ENCODE data around the gene TUBGCP6. TPM values are rescaled to one million over a fixed set of nuclear protein-coding genes. Genes with fewer than 3 reads are reported as not detected.

The TUBGCP6 gene
- polyA plus RNA-seq, 1 donor from 2014 or later, result 74.5 TPM

DNA sequence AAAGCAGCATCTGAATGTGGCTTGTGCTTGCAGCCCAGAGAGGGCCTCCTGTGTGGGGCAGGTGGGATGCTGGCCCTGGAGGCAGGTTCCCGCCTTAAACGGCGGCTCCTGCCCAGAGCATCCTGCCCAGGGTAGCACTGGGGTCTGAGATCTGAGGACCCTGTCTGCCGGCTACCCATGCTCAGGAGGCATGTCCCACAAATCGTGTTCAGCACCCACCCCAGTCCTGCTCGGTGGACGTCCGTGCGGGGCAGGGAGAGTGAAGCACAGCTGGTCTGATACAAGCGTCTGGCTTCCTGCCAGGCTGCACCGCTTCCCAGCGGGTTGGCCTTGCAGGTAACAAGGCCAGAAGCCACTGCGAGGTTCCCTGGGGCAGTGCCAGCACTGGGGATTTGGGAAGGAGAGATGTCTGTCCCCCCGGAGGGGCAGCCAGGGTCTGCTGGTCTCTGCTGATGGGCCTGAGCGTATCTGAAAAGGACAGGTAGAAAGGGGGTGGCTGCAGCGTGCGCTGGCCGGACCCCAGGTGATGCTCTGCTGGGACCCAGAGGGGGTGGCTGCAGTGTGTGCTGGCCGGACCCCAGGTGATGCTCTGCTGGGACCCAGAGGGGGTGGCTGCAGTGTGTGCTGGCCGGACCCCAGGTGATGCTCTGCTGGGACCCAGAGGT, 55.5 kb downstream of the TUBGCP6 start:
- peaks cover 2% of the 10 kb centered on the region for H3K79me2 ChIP-seq (replicated peaks; ENCODE audit: insufficient read depth, low read length)
- H4K20me1 ChIP-seq (ENCODE audit: insufficient read depth), result no peaks in the 10 kb centered on the region
- H3F3A ChIP-seq (ENCODE audit: insufficient read depth, low read length, poor library complexity, severe bottlenecking), result no peaks in the 10 kb centered on the region
- no peak overlapping the region for H3K27ac ChIP-seq (ENCODE audit: low read length)
- H3K36me3 ChIP-seq (ENCODE audit: insufficient read depth, low read length), result no peaks in the 10 kb centered on the region
- H3K4me3 ChIP-seq (ENCODE audit: low read length), result no peak overlapping the region
- no peak overlapping the region for H3K9ac ChIP-seq (ENCODE audit: low read length)
- no peak overlapping the region for H2AFZ ChIP-seq (ENCODE audit: low read depth, low read length)
- no peaks in the 10 kb centered on the region for H3K27me3 ChIP-seq (ENCODE audit: insufficient read depth, low read depth, low read length)
- H3K9me2 ChIP-seq (ENCODE audit: insufficient read depth, low read length), result no peaks in the 10 kb centered on the region
- no peaks in the 10 kb centered on the region for H3K9me3 ChIP-seq (ENCODE audit: low read length)
- TF ChIP-seq REST (IDR thresholded peaks at IDR 0.05; ENCODE audit: borderline replicate concordance), result no peak
- TF ChIP-seq SMC3 (conservative IDR thresholded peaks at IDR 0.05; ENCODE audit: poor library complexity), result no peak
- no peak for TF ChIP-seq RAD21 (conservative IDR thresholded peaks at IDR 0.05)
- no peak for TF ChIP-seq POLR2AphosphoS5 (IDR thresholded peaks at IDR 0.05)
- TF ChIP-seq MXI1 (conservative IDR thresholded peaks at IDR 0.05; ENCODE audit: poor library complexity, severe bottlenecking), result no peak
- TF ChIP-seq TAF1 (IDR thresholded peaks at IDR 0.05; ENCODE audit: low read depth), result no peak
- TF ChIP-seq, protein P1, sequence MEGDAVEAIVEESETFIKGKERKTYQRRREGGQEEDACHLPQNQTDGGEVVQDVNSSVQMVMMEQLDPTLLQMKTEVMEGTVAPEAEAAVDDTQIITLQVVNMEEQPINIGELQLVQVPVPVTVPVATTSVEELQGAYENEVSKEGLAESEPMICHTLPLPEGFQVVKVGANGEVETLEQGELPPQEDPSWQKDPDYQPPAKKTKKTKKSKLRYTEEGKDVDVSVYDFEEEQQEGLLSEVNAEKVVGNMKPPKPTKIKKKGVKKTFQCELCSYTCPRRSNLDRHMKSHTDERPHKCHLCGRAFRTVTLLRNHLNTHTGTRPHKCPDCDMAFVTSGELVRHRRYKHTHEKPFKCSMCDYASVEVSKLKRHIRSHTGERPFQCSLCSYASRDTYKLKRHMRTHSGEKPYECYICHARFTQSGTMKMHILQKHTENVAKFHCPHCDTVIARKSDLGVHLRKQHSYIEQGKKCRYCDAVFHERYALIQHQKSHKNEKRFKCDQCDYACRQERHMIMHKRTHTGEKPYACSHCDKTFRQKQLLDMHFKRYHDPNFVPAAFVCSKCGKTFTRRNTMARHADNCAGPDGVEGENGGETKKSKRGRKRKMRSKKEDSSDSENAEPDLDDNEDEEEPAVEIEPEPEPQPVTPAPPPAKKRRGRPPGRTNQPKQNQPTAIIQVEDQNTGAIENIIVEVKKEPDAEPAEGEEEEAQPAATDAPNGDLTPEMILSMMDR (IDR thresholded peaks at IDR 0.05; ENCODE audit: poor library complexity, severe bottlenecking), result no peak
- no peak for TF ChIP-seq EZH2 (IDR thresholded peaks at IDR 0.05; ENCODE audit: borderline replicate concordance, insufficient read depth, low read length, poor library complexity, severe bottlenecking)
- TF ChIP-seq EP300 (conservative IDR thresholded peaks at IDR 0.05; ENCODE audit: poor library complexity, severe bottlenecking), result no peak
- H3K4me2 ChIP-seq (ENCODE audit: low read length), result no peak overlapping the region

DNA sequence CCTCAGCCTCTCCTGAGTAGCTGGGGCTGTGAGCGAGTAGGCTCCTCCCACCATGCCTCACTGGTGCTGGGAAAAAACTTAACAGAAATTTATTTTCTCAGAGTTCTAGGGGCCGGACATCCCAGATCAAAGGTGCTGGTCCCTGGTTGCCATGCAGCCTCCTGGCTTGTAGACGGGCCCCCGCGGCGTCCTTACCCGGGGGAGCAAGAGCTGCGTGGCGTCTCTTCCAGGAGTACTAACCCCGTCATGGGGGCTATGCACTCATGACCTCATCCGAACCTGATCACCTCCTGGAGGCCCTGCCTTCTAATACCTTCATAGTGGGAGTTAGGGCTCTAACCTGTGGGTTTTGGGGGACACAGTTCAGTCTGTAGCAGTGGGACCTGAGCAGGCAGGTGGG, 56.5 kb downstream of the TUBGCP6 start:
- Histone ChIP-seq H3K9me2 (ENCODE audit: insufficient read depth, low read length) (no peaks in the 10 kb centered on the region), H3K27me3 (ENCODE audit: insufficient read depth, low read depth, low read length) (no peaks in the 10 kb centered on the region), H3K4me3 (ENCODE audit: low read length) (no peak overlapping the region), H3K36me3 (ENCODE audit: insufficient read depth, low read length) (no peaks in the 10 kb centered on the region), H3K4me2 (ENCODE audit: low read length) (no peak overlapping the region), H3K9ac (ENCODE audit: low read length) (no peak overlapping the region), H3K79me2 (replicated peaks; ENCODE audit: insufficient read depth, low read length) (peaks cover 2% of the 10 kb centered on the region), H3K9me3 (ENCODE audit: low read length) (no peaks in the 10 kb centered on the region), H3F3A (ENCODE audit: insufficient read depth, low read length, poor library complexity, severe bottlenecking) (no peaks in the 10 kb centered on the region), H4K20me1 (ENCODE audit: insufficient read depth) (no peaks in the 10 kb centered on the region), H2AFZ (ENCODE audit: low read depth, low read length) (no peak overlapping the region), H3K27ac (ENCODE audit: low read length) (no peak overlapping the region)
- TF ChIP-seq, protein P1 (IDR thresholded peaks at IDR 0.05; ENCODE audit: poor library complexity, severe bottlenecking), result no peak
- TF ChIP-seq SMC3 (conservative IDR thresholded peaks at IDR 0.05; ENCODE audit: poor library complexity), result no peak
- TF ChIP-seq POLR2AphosphoS5 (IDR thresholded peaks at IDR 0.05), result no peak
- no peak for TF ChIP-seq RAD21 (conservative IDR thresholded peaks at IDR 0.05)
- no peak for TF ChIP-seq TAF1 (IDR thresholded peaks at IDR 0.05; ENCODE audit: low read depth)
- TF ChIP-seq MXI1 (conservative IDR thresholded peaks at IDR 0.05; ENCODE audit: poor library complexity, severe bottlenecking), result no peak
- TF ChIP-seq EZH2 (IDR thresholded peaks at IDR 0.05; ENCODE audit: borderline replicate concordance, insufficient read depth, low read length, poor library complexity, severe bottlenecking), result no peak
- no peak for TF ChIP-seq REST (IDR thresholded peaks at IDR 0.05; ENCODE audit: borderline replicate concordance)
- no peak for TF ChIP-seq EP300 (conservative IDR thresholded peaks at IDR 0.05; ENCODE audit: poor library complexity, severe bottlenecking)

All from neural cell (in vitro differentiated cells).